ENCODE data around the gene MYBPH.

DNA sequence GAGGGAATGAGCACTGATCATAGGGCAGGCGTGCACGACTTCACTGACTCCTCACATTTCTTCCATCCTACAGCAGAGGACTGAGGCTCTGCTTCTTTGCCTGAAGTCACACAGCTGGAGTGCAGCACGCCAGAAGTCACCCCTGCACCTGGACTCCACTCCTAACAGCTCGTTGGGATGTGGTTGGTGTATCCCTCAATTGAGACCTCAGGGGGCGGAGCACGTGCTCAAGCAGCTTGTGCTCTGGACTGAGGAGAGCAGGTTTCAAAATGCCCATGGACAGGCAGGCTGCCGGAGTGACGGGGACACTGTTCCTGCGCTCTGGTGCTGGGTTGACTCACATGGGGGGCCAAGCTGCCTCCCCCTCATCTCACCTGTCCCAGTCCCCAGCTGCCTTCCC is 39.9 kb upstream of the MYBPH start:
- no peak for TF ChIP-seq CTCF (conservative IDR thresholded peaks at IDR 0.05; ENCODE audit: low read depth in 2 of 2)
- TF ChIP-seq POLR2AphosphoS5 (IDR thresholded peaks at IDR 0.05; ENCODE audit: low read depth), result no peak
- TF ChIP-seq, protein P1, sequence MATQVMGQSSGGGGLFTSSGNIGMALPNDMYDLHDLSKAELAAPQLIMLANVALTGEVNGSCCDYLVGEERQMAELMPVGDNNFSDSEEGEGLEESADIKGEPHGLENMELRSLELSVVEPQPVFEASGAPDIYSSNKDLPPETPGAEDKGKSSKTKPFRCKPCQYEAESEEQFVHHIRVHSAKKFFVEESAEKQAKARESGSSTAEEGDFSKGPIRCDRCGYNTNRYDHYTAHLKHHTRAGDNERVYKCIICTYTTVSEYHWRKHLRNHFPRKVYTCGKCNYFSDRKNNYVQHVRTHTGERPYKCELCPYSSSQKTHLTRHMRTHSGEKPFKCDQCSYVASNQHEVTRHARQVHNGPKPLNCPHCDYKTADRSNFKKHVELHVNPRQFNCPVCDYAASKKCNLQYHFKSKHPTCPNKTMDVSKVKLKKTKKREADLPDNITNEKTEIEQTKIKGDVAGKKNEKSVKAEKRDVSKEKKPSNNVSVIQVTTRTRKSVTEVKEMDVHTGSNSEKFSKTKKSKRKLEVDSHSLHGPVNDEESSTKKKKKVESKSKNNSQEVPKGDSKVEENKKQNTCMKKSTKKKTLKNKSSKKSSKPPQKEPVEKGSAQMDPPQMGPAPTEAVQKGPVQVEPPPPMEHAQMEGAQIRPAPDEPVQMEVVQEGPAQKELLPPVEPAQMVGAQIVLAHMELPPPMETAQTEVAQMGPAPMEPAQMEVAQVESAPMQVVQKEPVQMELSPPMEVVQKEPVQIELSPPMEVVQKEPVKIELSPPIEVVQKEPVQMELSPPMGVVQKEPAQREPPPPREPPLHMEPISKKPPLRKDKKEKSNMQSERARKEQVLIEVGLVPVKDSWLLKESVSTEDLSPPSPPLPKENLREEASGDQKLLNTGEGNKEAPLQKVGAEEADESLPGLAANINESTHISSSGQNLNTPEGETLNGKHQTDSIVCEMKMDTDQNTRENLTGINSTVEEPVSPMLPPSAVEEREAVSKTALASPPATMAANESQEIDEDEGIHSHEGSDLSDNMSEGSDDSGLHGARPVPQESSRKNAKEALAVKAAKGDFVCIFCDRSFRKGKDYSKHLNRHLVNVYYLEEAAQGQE (IDR thresholded peaks at IDR 0.05; ENCODE audit: unreplicated experiment), result no peak
